HT1080 (cell line): ENCODE data around the gene TTC31. TPM values are rescaled to one million over a fixed set of nuclear protein-coding genes. Genes with fewer than 3 reads are reported as not detected.
A peak's percentile ranks its signal among the peaks of the same experiment; 100 is the strongest.

Source experiments
- DNase-seq: peaks from one replicate; pipeline ENCODE4 v3.0.0-alpha.2; 2015; ENCODE audit warnings: low read depth
- total RNA-seq: library from RNA; depleted of rRNA; stranded (reverse); fragments of >200 nt; shearing (Covaris generic); gene quantifications from 2 replicates; pipeline ENCODE4 v1.2.3, GENCODE V29; 2014

TTC31 gene
- total RNA-seq, 1 experiment from 2014 or later, result 26.0 TPM

DNA sequence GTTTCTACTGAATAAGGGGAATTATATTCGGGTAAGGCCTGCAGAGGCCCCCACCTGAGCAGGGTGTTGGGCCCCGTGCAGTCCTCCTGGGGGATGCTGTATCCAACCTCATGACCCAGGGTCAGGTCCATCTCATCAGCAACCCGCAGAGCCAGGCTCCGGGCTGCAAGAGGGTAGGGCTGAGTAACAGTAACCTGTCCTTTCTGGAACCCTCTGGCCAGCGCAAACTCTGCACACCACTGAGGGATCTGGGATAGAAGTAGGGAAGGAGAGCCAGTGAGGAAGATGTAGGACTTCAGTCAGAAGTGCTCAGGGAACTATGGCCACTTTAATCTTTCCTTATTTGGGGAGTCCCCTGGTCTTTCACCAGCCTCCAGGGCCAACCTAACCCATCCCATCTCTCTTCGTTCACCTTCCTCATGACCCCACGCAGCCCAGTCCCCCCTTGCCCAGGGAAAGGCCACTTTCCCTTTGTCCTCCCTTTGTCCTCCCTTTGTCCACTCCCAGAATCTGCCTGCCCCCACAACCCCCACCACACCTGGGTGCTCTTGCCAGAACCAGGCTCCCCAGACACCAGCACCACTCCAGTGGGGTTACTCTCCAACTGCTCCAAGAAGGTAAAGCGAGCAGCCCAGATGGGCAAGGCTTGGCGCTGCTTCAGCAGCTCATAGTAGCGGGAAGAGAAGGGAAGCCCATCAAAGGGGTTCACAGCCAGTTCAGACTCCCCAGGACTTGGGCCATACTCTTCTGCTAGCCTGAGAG is 42.3 kb downstream of the TTC31 start:
- no peak for DNase-seq

DNA sequence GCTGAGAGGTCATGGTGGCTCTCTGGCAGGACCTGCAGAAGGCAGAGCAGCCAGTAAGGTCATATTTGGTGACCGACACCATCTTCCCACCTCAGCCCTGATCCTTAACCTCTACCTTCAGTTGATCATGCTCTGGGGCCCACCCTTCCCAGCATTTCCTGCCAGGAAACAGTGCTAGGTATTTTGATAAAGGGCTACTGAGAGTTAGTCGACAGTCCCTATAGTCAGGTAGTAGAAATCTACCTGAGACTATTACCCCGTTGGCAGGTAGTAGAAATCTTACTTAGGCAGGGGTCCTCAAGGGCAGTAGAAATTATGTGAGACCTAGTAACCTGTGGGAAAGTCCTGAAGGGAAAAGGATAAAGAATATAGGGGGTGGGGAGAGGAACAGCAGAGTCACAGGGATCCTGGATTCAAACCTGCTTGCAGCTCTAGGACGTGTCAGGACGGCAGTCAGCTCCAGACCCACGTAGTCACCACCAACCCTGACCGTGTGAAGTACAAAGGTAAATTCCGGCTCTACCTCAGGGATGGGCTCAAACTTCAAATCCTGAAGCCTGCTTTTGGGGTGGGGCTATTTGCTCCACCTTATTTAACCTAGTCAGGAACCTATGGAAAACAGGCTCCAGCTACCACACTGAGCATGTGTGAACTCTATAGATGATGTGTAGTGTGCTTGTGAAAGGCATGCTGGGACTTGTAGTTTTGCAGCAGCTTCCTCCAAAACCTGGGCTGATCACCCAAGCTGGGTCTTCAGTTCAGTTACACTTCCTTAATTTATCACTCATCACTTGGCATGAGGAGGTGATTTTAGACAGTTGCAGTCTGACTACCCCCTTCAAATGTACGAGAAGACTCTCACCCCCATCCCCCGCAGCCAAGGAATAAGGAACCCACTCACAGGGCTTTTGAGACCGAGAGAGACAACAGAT is 43.1 kb downstream of the TTC31 start, which contains the start of gene DQX1:
TSS of gene DQX1 (minus strand) at position 515 of the 932 bp plus-strand sequence. CDS start at position 13, 502 bp downstream.
- peak; percentile 54 for DNase-seq

DNA sequence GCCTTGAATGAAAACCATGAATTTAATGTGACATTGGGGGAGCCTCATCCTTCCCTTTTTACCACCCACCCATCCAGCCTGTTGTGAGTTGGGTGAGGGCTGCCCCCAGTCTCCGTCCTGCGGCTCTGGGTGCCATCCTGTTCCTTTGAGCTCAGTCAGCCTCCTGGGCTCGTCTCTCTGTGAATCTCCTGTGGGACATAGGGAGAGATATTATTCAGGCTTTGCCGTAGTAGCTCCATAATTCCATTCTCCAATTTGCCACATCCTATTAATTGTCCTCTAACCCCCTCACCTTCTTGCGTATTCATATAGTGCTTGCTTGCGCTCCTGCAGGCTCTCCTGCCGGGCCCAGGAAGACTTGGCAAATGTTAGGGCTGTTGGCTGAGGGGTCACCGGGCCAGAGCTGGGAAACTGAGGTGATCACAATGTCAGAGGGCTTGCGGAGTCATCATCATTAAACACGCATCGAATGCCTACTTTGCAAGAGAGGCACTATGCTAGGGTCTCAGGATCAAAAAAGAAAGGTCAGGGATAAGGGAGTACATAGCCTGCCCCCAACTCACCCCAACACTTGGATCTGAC is 43.9 kb downstream of the TTC31 start:
- DNase-seq, result no peak

DNA sequence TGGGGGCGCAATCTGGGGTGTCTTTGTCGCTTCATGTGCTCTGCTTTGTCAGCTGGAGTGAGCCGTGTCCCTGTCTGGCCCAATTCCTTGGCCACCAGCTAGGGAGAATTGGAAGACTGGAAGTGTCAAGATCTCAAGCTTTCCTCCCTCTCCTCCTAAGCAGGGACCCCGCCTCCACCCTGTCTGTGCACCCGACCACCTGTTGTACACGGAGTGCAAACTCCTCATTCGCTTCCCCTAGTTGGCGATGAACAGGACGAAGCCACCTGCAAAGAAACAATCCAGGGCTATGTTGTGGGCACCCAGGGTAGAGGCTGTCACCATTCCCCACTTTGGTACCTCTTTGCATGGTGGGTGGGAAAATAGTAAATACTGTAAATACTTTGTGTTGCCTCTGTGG is 44.9 kb downstream of the TTC31 start:
- DNase-seq, result no peak

DNA sequence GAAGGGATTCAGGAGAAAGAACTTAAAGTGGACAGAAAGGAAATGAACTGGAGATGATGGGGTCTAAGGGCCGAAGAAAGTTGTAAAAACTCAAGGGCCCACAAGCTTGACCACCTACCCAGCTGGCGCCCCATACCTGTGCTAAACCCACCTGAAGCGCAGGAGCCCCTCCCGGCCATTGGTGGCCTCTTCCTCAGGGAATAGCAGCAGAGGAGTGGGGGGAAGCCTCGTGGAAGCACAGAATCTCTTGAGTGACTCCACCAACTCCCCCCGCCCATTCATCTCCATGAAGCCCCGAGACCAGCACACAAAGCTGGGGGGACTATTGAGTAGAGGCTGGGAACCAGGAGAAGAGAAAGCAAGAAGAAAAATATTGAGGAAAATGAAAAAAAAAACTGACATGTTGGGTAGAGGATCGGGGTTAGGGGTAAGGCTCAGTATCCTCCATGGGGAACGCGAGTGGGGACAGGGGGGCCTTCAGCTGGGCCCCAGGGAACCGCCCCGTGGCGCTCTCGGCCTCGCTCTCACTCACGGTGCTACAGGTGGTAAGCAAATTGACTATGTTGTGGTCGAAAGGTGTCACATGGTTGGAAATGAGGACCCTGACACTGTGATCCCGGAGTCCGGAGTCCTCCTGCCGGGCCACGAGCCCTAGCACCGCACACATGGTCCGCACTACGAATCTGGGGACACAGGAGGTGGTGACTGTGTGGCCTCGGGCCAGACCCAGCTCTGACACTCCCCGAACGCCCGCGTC is 45.9 kb downstream of the TTC31 start:
- DNase-seq, result peak; percentile 15

DNA sequence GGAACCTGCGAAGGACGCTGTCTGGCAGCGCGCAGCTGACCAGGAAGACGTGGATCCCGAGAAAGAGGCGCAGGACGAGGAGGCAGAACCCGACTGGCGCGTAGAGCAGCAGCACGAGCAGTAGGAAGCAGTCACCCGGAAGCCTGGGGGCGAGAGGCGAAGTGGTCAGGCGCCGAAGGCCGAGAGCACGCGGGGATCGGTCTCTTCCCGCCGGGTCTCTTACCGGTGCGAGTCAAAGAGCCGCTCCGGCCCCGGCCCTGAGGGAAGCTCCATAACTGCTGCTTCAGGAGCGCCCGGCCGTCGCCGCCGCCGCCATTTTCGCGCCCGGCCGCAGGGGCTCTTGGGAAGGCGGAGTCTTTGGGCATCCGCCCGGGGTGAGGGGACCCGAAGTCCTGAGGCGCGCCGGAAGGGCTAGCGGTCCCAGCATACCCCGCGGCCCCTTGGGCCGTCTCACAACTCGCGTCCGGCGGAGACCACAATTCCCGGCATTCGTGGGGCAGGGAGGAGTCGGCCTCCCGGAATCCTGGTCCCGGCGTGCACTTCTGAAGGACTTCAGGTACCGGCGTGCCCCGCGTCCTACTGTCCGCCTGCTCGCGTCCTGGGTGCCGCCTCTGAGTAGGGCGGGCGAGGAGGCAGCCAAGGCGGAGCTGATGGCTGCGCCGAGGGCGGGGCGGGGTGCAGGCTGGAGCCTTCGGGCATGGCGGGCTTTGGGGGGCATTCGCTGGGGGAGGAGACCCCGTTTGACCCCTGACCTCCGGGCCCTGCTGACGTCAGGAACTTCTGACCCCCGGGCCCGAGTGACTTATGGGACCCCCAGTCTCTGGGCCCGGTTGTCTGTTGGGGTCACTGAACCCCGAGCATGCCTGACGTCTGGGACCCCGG is 46.7 kb downstream of the TTC31 start, which contains the start of the genes AUP1 and HTRA2:
TSS of gene AUP1 (minus strand) at position 350 of the 882 bp plus-strand sequence. CDS start at position 273, 77 bp downstream.
TSS of gene HTRA2 (plus strand) at position 577 of the 882 bp plus-strand sequence. CDS start at position 651, 74 bp downstream.
- peak; percentile 99 for DNase-seq

DNA sequence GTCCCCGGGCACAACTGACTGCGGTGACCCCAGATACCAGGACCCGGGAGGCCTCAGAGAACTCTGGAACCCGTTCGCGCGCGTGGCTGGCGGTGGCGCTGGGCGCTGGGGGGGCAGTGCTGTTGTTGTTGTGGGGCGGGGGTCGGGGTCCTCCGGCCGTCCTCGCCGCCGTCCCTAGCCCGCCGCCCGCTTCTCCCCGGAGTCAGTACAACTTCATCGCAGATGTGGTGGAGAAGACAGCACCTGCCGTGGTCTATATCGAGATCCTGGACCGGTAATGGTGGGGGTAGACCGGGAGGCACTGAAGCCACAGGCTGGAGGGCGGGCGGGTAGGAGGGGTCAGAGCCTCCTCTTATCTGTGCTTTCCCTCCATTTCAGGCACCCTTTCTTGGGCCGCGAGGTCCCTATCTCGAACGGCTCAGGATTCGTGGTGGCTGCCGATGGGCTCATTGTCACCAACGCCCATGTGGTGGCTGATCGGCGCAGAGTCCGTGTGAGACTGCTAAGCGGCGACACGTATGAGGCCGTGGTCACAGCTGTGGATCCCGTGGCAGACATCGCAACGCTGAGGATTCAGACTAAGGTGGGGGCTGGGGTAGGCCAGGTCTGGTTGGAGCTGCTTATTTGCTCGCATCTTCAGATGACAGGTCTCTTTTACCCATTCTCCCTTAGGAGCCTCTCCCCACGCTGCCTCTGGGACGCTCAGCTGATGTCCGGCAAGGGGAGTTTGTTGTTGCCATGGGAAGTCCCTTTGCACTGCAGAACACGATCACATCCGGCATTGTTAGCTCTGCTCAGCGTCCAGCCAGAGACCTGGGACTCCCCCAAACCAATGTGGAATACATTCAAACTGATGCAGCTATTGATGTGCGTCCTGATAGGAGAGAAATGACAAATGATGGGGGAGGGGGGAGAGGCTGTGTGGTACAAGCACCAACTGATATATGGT is 47.6 kb downstream of the TTC31 start:
- DNase-seq, result peak; percentile 45

DNA sequence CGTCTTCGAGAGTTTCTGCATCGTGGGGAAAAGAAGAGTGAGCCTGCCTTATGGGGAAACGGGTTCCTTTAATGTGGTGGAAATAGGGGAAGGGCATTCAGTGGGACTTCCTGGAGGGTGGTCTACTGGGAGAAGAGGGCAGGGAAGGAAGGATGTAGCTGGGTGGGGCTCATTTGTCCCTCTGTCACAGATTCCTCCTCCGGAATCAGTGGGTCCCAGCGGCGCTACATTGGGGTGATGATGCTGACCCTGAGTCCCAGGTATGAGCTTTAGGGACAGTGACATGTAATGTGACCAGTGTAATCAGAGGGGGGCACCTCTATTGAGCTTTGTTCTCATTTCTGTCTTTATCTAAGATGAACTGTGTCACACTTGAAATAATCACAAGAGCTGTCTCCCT is 48.8 kb downstream of the TTC31 start:
- DNase-seq, result no peak

DNA sequence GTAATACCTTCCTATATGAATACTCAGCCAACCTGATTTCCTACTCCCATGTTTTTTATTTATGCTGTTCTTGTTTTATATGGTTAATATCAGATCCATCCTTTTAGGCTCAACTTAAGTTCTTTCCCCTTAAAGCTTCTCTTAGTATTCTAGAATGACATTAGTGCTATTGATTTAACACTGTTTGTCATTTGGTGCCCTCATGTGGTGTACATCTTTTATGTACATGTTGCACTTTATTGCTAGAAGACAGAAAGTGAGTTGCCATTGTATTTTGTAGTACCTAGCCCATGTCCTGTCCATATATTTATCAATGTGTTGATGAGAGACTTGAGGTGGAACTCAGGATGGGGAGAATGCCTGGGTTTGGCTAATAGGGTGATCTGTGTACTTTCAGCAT is 49.3 kb downstream of the TTC31 start:
- DNase-seq, result peak; percentile 28

DNA sequence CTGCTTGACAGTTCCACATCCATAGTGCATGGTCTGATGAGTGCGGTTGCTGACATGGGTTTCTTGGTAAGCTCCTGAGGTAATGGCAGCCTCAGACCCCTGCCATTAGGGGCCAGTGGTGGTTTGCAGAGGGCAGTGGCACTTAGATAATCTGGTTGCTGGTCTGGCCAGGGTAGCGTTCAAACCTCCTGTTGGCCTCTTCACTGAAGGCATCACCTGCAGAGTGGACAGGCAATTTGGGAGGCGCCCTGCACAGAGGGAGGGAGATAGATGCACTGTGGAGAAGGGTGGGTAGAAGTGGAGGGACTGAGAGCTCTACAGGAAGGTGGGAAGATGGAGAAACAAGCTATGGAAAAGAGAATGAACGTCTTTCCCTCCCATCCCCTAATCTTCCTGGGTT is 50.6 kb downstream of the TTC31 start:
- DNase-seq, result no peak

DNA sequence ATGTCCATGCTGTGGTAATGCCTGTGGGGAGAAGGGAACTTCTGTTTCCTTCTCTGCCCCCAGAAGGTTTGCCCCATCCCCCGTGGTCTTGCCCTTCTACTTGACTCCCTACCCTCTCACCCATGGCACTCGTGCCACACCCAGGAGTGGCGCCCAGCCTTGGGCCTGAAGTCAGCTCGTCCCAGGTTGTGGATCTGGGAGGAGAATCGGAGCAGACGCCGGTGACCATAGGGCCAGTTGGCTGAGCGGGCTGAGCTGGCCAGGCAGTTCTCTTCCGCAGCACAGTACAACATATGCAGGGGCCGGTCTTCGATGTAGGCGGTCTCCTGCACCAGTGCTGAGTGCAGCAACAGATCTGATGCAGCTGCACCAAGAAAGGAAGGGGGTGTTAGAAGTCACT is 51.5 kb downstream of the TTC31 start:
- DNase-seq, result no peak

DNA sequence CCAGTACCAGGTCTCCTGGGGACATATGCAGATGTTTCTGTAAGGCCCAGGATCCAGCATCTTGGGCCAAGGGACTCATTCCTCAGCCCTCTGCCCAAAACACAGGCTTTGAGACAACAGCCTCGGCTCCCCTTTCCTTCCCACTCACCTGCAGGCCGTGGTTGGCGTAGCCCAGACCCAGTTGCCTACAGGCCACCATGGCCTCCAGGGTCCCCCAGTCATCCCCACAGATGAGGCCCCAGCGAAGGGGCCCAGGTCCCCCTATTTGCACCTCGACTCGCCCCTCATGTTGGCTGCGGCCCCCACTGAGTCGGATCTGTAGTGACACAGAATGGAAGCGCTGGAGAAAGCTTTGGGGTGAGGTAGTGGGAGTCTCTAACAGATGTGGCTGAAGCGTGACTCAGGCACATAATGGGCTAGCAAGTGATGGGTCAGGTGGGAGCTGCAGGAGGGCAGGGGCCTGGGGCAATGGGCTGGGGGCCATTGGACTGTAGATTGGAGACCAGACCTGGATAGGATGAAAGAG is 52.6 kb downstream of the TTC31 start:
- DNase-seq, result no peak

DNA sequence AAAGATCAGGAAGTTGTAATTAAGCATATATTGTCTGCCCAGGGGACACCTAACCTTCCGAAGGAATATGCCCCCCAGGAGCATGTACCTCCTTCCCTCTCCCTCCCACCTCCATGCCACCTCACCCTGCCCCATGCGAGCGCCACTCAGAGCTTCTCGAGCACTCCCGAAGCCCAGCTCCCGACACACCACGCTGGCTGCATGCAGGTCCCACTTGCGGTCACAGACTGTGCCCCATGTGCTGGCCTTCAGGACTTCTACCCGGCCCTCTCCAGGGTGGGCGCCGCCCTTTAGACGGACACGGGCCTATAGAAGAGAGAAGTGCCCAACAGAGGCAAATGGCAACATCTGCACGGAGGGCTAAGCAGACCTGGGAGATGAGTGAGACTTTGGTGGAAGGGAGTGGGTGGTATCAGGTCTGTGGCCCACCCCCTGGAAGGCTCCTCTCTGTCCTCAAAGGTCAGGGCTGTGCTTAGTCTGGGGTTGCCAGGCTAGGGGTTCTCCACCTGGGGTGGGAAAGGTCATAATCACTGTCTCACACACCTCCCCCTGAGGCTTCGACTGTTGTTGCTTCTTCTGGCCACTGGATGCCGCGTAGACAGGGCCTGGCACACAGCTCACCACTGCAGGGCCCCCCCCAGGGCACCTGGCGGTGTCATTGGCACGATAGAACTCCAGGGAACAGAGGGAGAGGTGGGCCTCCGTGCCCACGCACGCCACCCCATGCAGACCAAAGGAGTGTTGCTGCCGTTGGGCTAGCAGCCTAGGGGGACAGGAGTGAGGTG is 53.5 kb downstream of the TTC31 start:
- no peak for DNase-seq

DNA sequence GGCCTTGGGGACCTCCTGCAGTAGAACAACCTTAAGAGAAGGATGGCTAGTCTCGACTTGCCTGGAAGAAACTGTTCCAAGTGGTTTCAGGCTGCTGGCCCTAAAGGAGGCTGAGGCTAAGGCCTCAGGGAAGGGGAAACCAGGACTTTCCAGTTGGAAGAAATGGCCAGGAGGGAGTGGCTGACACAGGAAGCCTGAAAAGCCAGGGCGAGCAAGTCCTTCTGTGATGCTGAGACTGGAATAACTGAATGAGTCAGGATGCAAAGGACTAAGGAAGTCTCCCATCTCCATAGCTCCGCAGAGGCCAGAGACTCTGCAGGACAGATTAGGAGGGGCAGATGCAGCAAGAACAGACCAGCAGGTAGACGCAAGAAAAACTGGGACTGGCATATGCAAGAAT is 54.3 kb downstream of the TTC31 start:
- peak; percentile 48 for DNase-seq

DNA sequence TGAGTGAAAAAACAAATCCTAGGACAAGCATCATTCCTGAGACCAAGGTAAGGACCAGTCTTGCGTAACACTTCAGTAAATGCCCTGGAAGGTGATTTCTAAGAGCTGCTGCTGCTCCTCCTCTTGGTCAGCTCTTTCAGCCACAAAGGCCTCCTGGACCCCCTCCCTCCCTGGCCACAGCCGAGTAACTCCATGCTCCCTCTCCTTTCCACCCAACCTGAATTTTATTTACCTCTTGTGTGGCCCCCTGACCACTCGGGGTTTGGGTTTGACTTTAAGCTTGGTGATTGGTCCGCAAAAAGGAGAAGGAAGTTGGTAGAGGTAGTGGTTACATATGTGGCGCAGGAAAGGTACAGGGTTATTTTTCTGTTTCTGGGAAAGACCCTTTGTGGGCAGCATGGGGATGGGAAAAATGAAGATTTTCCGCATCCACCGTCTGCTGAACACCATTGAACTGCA is 56.0 kb downstream of the TTC31 start:
- DNase-seq, result no peak

DNA sequence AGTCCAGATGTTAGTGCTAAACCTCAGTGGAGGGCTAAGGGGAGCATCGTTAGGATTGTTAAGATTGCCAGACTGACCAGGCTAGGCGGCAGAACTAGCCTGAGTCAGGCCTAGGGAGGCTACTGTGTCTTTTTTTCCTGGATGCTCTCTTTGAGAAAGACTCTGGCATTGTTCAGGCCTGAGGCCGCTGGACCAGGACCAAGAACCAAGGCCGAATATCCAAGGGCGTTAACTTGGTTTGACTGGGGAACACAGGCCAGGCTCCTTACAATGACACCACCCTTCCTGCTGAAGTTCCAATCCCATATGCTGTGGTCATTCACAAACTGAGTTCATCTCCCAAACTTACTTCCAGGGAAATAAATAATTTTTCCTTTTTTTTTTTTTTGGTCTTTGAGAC is 57.4 kb downstream of the TTC31 start:
- no peak for DNase-seq

DNA sequence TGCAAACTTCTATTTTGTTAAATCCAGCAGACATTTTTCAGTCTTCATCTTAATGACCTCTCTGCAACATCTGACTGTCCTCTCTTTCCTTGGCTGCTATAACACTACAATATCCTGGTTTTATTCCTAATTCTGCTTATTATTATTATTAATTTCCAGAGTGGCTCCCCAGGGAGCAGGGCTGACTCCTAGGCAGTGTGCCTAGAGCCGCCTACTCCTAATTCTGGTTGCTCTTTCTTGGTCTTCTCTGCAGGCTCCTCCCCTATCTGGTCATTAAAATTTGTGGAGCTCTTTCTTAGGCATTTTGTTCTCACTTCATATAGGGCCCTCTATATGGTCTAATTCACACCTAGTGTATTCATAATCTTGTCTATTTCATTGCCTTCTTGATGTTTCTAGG is 60.1 kb downstream of the TTC31 start:
- no peak for DNase-seq
